Measurements from ENCODE around the gene FARP1.

DNA sequence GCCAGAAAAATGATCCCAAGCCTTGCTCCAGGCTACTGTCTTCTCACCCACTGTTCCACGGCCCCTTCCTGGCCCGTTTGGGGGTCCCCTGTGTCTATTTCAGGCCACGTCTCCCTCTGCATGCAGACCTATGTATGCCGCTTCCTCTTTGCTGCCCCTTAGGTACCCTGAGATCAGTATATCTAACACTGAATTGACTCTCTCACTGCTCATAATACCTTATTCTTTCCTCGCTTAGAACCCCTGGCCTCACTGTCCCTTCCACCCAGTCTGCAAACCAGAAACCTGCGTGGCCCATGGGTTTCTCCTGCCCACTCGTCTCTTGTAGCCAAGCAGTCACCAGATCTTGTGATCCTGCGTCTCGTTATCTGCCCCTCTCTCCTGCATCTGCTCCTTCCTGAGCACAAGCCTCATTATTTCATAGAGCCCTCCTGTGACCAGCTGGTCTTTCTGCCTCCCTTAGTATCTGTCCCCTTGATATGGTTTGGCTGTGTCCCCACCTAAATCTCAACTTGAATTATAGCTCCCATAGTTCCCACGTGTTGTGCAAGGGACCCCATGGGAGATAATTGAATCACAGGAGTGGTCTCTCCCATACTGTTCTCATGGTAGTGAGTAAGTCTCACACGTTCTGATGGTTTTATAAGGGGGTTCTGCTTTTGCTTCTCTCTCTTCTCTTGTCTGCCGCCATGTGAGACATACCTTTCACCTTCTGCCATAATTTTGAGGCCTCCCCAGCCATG lies 143.1 kb downstream of the FARP1 start:
- TF ChIP-seq, protein P1, sequence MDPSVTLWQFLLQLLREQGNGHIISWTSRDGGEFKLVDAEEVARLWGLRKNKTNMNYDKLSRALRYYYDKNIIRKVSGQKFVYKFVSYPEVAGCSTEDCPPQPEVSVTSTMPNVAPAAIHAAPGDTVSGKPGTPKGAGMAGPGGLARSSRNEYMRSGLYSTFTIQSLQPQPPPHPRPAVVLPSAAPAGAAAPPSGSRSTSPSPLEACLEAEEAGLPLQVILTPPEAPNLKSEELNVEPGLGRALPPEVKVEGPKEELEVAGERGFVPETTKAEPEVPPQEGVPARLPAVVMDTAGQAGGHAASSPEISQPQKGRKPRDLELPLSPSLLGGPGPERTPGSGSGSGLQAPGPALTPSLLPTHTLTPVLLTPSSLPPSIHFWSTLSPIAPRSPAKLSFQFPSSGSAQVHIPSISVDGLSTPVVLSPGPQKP (IDR thresholded peaks at IDR 0.05; ENCODE audit: low read depth, low read length), result no peak
- TF ChIP-seq, protein P2, sequence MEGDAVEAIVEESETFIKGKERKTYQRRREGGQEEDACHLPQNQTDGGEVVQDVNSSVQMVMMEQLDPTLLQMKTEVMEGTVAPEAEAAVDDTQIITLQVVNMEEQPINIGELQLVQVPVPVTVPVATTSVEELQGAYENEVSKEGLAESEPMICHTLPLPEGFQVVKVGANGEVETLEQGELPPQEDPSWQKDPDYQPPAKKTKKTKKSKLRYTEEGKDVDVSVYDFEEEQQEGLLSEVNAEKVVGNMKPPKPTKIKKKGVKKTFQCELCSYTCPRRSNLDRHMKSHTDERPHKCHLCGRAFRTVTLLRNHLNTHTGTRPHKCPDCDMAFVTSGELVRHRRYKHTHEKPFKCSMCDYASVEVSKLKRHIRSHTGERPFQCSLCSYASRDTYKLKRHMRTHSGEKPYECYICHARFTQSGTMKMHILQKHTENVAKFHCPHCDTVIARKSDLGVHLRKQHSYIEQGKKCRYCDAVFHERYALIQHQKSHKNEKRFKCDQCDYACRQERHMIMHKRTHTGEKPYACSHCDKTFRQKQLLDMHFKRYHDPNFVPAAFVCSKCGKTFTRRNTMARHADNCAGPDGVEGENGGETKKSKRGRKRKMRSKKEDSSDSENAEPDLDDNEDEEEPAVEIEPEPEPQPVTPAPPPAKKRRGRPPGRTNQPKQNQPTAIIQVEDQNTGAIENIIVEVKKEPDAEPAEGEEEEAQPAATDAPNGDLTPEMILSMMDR (IDR thresholded peaks at IDR 0.05), result no peak
- TF ChIP-seq KDM1A (IDR thresholded peaks at IDR 0.05; ENCODE audit: low read depth) (no peak), POLR2A (IDR thresholded peaks at IDR 0.05; ENCODE audit: low read length) (no peak), CEBPB (IDR thresholded peaks at IDR 0.05) (no peak), MAFK (IDR thresholded peaks at IDR 0.05; ENCODE audit: partially characterized antibody) (no peak), NR3C1 (IDR thresholded peaks at IDR 0.05) (no peak), CBX2 (IDR thresholded peaks at IDR 0.05; ENCODE audit: borderline replicate concordance, low read depth) (no peak), POLR2AphosphoS2 (conservative IDR thresholded peaks at IDR 0.05; ENCODE audit: low read length) (no peak), ZFP36 (IDR thresholded peaks at IDR 0.05; ENCODE audit: borderline replicate concordance, partially characterized antibody) (no peak), EP300 (IDR thresholded peaks at IDR 0.05) (no peak), JUN (IDR thresholded peaks at IDR 0.05) (no peak)
- TF ChIP-seq, protein P3, sequence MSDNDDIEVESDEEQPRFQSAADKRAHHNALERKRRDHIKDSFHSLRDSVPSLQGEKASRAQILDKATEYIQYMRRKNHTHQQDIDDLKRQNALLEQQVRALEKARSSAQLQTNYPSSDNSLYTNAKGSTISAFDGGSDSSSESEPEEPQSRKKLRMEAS (IDR thresholded peaks at IDR 0.05), result no peak
- TF ChIP-seq, protein P4, sequence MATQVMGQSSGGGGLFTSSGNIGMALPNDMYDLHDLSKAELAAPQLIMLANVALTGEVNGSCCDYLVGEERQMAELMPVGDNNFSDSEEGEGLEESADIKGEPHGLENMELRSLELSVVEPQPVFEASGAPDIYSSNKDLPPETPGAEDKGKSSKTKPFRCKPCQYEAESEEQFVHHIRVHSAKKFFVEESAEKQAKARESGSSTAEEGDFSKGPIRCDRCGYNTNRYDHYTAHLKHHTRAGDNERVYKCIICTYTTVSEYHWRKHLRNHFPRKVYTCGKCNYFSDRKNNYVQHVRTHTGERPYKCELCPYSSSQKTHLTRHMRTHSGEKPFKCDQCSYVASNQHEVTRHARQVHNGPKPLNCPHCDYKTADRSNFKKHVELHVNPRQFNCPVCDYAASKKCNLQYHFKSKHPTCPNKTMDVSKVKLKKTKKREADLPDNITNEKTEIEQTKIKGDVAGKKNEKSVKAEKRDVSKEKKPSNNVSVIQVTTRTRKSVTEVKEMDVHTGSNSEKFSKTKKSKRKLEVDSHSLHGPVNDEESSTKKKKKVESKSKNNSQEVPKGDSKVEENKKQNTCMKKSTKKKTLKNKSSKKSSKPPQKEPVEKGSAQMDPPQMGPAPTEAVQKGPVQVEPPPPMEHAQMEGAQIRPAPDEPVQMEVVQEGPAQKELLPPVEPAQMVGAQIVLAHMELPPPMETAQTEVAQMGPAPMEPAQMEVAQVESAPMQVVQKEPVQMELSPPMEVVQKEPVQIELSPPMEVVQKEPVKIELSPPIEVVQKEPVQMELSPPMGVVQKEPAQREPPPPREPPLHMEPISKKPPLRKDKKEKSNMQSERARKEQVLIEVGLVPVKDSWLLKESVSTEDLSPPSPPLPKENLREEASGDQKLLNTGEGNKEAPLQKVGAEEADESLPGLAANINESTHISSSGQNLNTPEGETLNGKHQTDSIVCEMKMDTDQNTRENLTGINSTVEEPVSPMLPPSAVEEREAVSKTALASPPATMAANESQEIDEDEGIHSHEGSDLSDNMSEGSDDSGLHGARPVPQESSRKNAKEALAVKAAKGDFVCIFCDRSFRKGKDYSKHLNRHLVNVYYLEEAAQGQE (IDR thresholded peaks at IDR 0.05), result no peak

Measured in A549 (cell line).